NCI-H748 (cell line): ENCODE data around the gene ZDBF2.
A peak's percentile ranks its signal among the peaks of the same experiment; 100 is the strongest.
"Not testable (repeated sequence)": the region's sequence is repeated elsewhere in the genome, so short reads cannot be mapped to it uniquely, and the experiment has no call there.

ENCODE experiments used
- DNase-seq: peaks from one replicate; lab custom pipeline; 2025; ENCODE audit not compliant: unreplicated experiment; lab: John Stamatoyannopoulos, UW

ZDBF2 gene

GRCh38 chr2:206259376-206260187 lies 14.9 kb upstream of the ZDBF2 start:
- no peak for DNase-seq

DNA sequence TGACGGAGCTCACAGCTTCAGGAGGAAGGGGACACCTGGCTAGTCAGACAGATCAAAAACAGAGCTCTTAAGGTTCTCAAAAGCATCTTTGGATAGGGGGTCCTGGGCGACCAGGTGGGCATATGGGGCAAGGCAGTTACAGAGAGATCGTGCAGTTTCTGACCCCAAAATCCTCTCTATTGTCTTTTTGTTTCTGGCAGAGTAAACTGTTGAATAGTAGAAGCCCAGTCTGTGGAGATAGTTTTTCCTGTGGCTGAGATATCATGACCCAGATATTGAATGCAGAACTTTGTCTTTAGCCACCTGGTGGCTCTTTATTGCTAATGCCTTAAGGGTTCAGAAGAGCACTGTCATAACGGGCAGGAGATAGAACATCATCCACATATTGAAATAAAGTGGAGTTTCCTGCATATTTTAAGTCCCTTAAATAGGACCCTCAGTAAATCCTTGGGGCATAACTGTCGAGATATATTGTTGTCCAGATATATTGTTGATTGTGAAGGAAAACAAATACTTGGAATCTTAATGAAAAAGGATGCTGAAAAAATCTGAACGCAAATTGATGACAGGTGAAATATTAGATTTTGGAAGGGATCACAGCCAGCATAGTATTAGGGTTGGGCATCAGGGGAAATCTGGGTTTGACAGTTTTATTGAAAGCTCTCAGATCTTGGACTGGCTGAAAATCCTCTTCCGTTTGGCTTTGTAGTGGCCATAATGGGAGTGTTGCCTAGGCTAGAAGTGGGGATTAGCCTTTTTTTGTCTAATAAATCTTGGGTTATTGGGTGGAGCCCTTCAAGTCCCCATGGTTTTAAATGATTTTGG lies 14.1 kb upstream of the ZDBF2 start:
- peak; percentile 33 for DNase-seq

GRCh38 chr2:206263959-206264603 lies 10.4 kb upstream of the ZDBF2 start:
- no peak for DNase-seq

DNA sequence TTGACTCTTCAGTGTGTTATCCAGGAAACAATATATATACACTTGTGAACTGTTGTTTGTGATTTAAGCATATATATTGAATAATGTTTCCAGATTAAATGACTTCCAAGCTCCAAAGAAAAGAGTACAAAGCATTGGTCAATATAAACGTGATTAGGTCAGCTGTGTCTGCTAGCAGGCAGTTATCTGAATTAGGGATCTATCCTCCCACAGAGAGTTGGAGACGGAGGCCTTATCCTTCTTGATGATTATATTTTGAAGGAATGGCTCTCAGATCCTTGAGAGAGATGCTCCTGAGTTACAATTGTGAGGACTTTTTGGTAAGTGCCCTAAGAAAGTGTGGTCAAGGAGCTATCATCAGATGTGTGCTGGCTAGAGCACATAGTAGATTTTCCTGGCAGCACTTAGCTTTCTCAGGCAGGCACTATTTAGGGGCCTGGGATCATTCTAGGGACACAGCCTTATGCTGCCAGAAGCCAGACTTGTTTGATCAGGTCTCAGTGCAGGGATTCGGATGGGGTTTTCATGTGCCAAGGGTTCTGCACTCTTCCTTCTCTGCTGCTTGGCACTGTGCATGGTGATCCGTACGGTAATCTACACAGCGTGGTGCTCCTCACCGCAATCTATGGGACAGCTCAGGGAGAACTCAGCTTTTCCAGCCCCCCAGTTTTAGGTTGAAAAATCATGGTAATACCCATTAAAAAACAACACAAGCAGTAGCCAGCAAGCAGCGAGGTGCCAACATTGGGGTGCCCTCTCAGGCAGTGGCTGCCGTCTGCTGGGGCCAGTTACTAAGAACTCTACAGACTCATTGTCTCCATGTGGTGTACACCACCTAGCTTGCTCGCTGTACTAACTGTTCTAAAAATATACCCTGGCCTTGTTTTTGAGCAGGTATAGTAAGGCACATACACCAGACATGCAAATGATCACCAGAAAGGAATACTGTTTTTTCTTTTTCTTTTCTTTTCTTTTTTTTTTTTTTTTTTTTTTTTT lies 8.0 kb upstream of the ZDBF2 start:
- DNase-seq, result no peak

GRCh38 chr2:206267567-206267966 lies 6.9 kb upstream of the ZDBF2 start:
- no peak for DNase-seq

- no peak for DNase-seq
Observed at GRCh38 chr2:206271065-206271464, 3.4 kb upstream of the ZDBF2 start.

GRCh38 chr2:206273905-206274304 lies 558 bp upstream of the ZDBF2 start:
- no peak for DNase-seq

- peak; percentile 59 for DNase-seq
Observed at GRCh38 chr2:206275312-206276055, 1.0 kb downstream of the ZDBF2 start.

- peak; percentile 24 for DNase-seq
Observed at GRCh38 chr2:206276169-206276942, 1.9 kb downstream of the ZDBF2 start.

- DNase-seq, result no peak
Observed at GRCh38 chr2:206277503-206277902, 3.0 kb downstream of the ZDBF2 start.

- no peak for DNase-seq
Observed at GRCh38 chr2:206282746-206283145, 8.3 kb downstream of the ZDBF2 start.

- DNase-seq, result no peak
Observed at GRCh38 chr2:206287197-206287596, 12.7 kb downstream of the ZDBF2 start.

DNA sequence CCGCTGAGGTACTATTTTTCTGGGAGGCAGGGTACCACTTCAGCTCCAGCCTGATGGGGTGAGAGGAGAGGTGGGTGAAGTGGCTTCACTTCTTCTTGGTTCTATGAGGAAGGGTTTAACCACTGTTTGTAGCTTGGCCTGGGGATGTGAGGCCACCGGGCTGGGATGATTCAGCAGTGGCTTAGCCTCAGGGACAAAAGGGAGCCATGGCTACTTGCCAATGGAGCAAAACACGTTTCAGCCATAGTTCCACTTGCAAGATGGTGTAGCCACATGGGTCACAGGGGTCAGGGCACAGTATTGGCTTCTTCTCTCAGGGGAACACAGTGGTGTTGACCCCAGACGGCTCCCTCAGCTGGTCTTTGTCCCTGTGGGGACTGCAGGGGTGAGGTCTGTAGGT lies 14.9 kb downstream of the ZDBF2 start:
- DNase-seq, result no peak

DNA sequence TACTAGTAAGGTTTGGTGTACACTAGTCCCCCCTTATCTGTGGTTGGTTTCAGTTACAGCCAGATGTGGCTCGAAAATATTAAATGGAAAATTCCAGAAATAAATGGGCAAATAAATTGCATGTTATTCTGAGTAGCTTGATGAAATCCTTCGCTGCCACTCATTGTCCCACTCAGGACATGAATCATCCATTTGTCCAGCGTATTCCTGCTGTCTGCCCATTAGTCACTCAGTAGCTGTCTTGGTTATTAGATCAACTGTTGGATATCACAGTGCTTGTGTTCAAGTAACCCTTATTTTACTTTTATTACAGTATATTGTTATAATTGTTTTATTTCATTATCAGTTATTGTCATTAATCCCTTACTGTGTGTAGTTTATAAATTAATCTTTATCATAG lies 21.7 kb downstream of the ZDBF2 start:
- DNase-seq, result no peak

GRCh38 chr2:206299608-206300007 lies 25.1 kb downstream of the ZDBF2 start:
- not testable (repeated sequence) for DNase-seq

GRCh38 chr2:206305523-206306245 lies 31.2 kb downstream of the ZDBF2 start:
- no peak for DNase-seq

GRCh38 chr2:206311026-206311425 lies 36.6 kb downstream of the ZDBF2 start:
- no peak for DNase-seq

DNA sequence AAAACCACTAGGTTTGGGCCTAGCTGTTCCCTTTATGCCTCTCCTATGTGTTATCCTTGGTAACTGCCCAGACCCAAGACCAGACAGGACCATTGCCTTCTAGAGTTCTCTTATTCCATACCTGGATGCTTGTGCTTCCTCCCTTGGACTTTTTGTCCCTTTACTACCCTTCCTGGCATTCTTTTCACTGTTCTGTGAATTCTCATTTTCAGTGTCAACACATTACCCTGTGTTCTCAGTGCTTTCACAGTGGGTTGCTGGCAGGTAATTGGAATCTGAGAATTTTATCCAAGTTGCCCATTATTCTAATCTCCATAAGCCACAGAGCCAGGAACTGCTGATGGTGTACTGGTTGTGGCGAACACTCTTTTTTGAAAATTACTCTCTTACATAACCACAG lies 41.7 kb downstream of the ZDBF2 start:
- no peak for DNase-seq
